Right ventricle myocardium superior (tissue), 1 donor: ENCODE data around the gene LMBRD2. TPM values are rescaled to one million over a fixed set of nuclear protein-coding genes. Genes with fewer than 3 reads are reported as not detected.
"Not testable (repeated sequence)": the region's sequence is repeated elsewhere in the genome, so short reads cannot be mapped to it uniquely, and the experiment has no call there.

Experiments
- ATAC-seq: fragments of 200-7000 bp; cut with Tn5 transposase; one replicate; pipeline ENCODE4 v1.9.1; 2020; ENCODE audit warnings: mild to moderate bottlenecking; ENCODE audit not compliant: poor library complexity
- DNase-seq: peaks from one replicate; pipeline ENCODE4 v3.0.0-alpha.2; 2020
- intact Hi-C: fragments of 100-400 bp; cut with DNase I; formaldehyde crosslinking; loops from one replicate; pipeline ENCODE4 v1.11.2; 2022
- total RNA-seq: library from RNA; stranded (reverse); fragmentation: NEBNext Ultra II Directional; extraction: Animal tissue kit (Norgen Biotek cat#: 25700); gene quantifications from one replicate; pipeline ENCODE4 v1.2.1, GENCODE V29; 2021
- donor health status: DM: no; HTN: yes; CAD: no; lungs with severe emphysema.

LMBRD2 gene
- total RNA-seq, 1 donor from 2014 or later = 9.5 TPM

- ATAC-seq, intact Hi-C loops, DNase-seq: not testable (repeated sequence)
Measured at GRCh38 chr5:36133009-36133408, 18.7 kb downstream of the LMBRD2 start.

- DNase-seq, ATAC-seq, intact Hi-C loops: not testable (repeated sequence)
Measured at GRCh38 chr5:36129666-36130065, 22.0 kb downstream of the LMBRD2 start.

- intact Hi-C loops = no loop called here
- no peak for ATAC-seq
- no peak for DNase-seq
Measured at GRCh38 chr5:36128795-36129194, 22.9 kb downstream of the LMBRD2 start.

- ATAC-seq (no peak), DNase-seq (no peak)
- intact Hi-C loops = no loop called here
Measured at GRCh38 chr5:36125868-36126267, 25.8 kb downstream of the LMBRD2 start.

GRCh38 chr5:36111238-36111637 lies 40.4 kb downstream of the LMBRD2 start:
- intact Hi-C loops = no loop called here
- no peak for ATAC-seq
- DNase-seq = no peak

- intact Hi-C loops = no loop called here
- ATAC-seq = no peak
- no peak for DNase-seq
Measured at GRCh38 chr5:36108758-36109460, 42.8 kb downstream of the LMBRD2 start.

- no peak for ATAC-seq
- intact Hi-C loops = no loop called here
- DNase-seq = no peak
Measured at GRCh38 chr5:36105819-36106218, 45.9 kb downstream of the LMBRD2 start.

GRCh38 chr5:36099748-36100147 lies 51.9 kb downstream of the LMBRD2 start:
- no peak for ATAC-seq
- intact Hi-C loops = no loop called here
- no peak for DNase-seq

- intact Hi-C loops = no loop called here
- DNase-seq (no peak), ATAC-seq (no peak)
Measured at GRCh38 chr5:36096486-36096885, 55.2 kb downstream of the LMBRD2 start.

- ATAC-seq (no peak), DNase-seq (no peak)
- intact Hi-C loops = no loop called here
Measured at GRCh38 chr5:36089989-36090388, 61.7 kb downstream of the LMBRD2 start.

- intact Hi-C loops = no loop called here
- peak; percentile 39 for ATAC-seq
- no peak for DNase-seq
Measured at GRCh38 chr5:36079200-36079781, 72.4 kb downstream of the LMBRD2 start.

- ATAC-seq (no peak), DNase-seq (no peak)
- intact Hi-C loops = no loop called here
Measured at GRCh38 chr5:36078430-36078829, 73.3 kb downstream of the LMBRD2 start.

GRCh38 chr5:36073595-36074216 lies 78.0 kb downstream of the LMBRD2 start:
- intact Hi-C loops = no loop called here
- DNase-seq (no peak), ATAC-seq (no peak)

- no peak for ATAC-seq
- intact Hi-C loops = no loop called here
Measured at GRCh38 chr5:36070687-36071571, 80.8 kb downstream of the LMBRD2 start.

GRCh38 chr5:36068751-36069281 lies 82.9 kb downstream of the LMBRD2 start:
- DNase-seq (no peak), ATAC-seq (no peak)
- intact Hi-C loops = no loop called here

More at GRCh38 chr5:36070687-36071571, 80.8 kb downstream of the LMBRD2 start:
- DNase-seq = no peak

GRCh38 chr5:36066540-36067210 lies 85.0 kb downstream of the LMBRD2 start, which contains the start of gene UGT3A2:
UGT3A2 (minus strand) TSS chr5:36066882; CDS start chr5:36066789, 93 bp downstream.
- intact Hi-C loops = no loop called here
- DNase-seq (no peak), ATAC-seq (no peak)

- intact Hi-C loops = no loop called here
- DNase-seq (no peak), ATAC-seq (no peak)
Measured at GRCh38 chr5:36066001-36066539, 85.6 kb downstream of the LMBRD2 start.

GRCh38 chr5:36060420-36060887 lies 91.2 kb downstream of the LMBRD2 start:
- intact Hi-C loops = no loop called here
- DNase-seq = no peak
- ATAC-seq = no peak
